ENCODE results near the gene MAPT.

The MAPT gene

DNA sequence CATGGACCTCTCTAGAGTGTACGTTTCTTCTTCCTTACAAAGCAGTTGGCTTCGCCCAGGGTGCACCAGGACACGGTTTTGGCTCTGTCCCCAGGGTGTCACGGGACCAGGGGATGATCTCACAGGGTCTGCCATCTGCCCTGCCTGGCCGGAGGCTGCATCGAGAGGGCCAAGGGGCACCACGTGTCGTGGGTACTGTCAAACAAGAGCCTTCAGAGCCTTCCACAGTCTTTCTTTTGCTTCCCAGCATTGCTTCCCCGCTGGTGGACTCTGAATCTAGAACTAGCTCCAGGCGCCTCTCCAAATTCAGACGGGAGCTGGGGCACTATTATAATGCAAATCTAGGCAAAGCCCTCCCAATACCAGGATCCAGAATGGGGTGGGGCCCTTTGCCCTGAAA is 47.9 kb downstream of the MAPT start:
- no peak overlapping the region for H3K4me2 ChIP-seq (ENCODE audit: low read depth, low read length)
- no peaks in the 10 kb centered on the region for H3K9me3 ChIP-seq (replicated peaks; ENCODE audit: insufficient read depth, low read length)
- H3K27me3 ChIP-seq (replicated peaks; ENCODE audit: insufficient read depth, low read length), result no peaks in the 10 kb centered on the region
- no peaks in the 10 kb centered on the region for H3K79me2 ChIP-seq (ENCODE audit: low read length)
- no peak overlapping the region for H3K27ac ChIP-seq (ENCODE audit: low read length)
- H3F3A ChIP-seq (ENCODE audit: insufficient read depth, low read length), result no peaks in the 10 kb centered on the region
- H3K4me1 ChIP-seq (ENCODE audit: low read length), result no peaks in the 10 kb centered on the region
- no peaks in the 10 kb centered on the region for H4K20me1 ChIP-seq (ENCODE audit: insufficient read depth, low read length)
- no peak overlapping the region for H3K4me3 ChIP-seq (ENCODE audit: low read length)
- H3K36me3 ChIP-seq (replicated peaks; ENCODE audit: insufficient read depth, low read length), result no peaks in the 10 kb centered on the region
- H3K9me2 ChIP-seq (replicated peaks; ENCODE audit: insufficient read depth, low read length), result no peaks in the 10 kb centered on the region
- no peak overlapping the region for H3K9ac ChIP-seq (ENCODE audit: low read length)
- H2AFZ ChIP-seq (ENCODE audit: low read length), result no peak overlapping the region
- TF ChIP-seq EZH2phosphoT487 (IDR thresholded peaks at IDR 0.05; ENCODE audit: low read length) (no peak), EZH2 (optimal IDR thresholded peaks at IDR 0.05; ENCODE audit: low read depth, low read length) (no peak)
- TF ChIP-seq, protein P1, sequence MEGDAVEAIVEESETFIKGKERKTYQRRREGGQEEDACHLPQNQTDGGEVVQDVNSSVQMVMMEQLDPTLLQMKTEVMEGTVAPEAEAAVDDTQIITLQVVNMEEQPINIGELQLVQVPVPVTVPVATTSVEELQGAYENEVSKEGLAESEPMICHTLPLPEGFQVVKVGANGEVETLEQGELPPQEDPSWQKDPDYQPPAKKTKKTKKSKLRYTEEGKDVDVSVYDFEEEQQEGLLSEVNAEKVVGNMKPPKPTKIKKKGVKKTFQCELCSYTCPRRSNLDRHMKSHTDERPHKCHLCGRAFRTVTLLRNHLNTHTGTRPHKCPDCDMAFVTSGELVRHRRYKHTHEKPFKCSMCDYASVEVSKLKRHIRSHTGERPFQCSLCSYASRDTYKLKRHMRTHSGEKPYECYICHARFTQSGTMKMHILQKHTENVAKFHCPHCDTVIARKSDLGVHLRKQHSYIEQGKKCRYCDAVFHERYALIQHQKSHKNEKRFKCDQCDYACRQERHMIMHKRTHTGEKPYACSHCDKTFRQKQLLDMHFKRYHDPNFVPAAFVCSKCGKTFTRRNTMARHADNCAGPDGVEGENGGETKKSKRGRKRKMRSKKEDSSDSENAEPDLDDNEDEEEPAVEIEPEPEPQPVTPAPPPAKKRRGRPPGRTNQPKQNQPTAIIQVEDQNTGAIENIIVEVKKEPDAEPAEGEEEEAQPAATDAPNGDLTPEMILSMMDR (IDR thresholded peaks at IDR 0.05; ENCODE audit: low read length), result no peak
- DNase-seq, result no peak

DNA sequence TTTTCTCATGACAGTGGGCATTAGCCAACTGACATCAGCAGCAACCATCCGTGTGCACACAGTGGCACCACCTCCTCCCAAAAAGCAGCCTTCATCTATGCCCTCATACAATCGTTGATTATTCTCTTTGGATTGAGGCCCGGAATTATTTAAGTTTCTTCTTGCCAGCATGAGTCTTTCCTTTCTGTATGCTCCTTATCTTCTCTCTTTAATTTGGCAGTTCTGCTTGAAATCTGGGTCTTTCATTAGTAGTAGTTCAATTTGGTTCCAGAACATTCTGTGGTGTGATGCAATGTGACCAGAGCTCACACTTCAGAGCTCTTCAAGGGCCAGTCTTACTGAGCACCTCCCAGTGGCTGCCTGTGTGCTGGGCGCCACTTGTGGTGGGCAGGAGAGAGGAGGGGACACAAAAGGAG is 52.5 kb downstream of the MAPT start:
- no peak for TF ChIP-seq EZH2 (optimal IDR thresholded peaks at IDR 0.05; ENCODE audit: low read depth, low read length)
- TF ChIP-seq, protein P1 (IDR thresholded peaks at IDR 0.05; ENCODE audit: low read length), result no peak
- no peak for TF ChIP-seq EZH2phosphoT487 (IDR thresholded peaks at IDR 0.05; ENCODE audit: low read length)
- no peaks in the 10 kb centered on the region for H3K79me2 ChIP-seq (ENCODE audit: low read length)
- no peak overlapping the region for H2AFZ ChIP-seq (ENCODE audit: low read length)
- H3K9me3 ChIP-seq (replicated peaks; ENCODE audit: insufficient read depth, low read length), result no peaks in the 10 kb centered on the region
- 0 out of 2 replicates have a peak, but pooled peaks cover 4% of the 10 kb centered on the region for H3K4me1 ChIP-seq (ENCODE audit: low read length)
- H3K4me3 ChIP-seq (ENCODE audit: low read length), result no peak overlapping the region
- no peaks in the 10 kb centered on the region for H3K9me2 ChIP-seq (replicated peaks; ENCODE audit: insufficient read depth, low read length)
- H3K27me3 ChIP-seq (replicated peaks; ENCODE audit: insufficient read depth, low read length), result peaks cover 3% of the 10 kb centered on the region; the same call in 1 of the 2 replicates
- no peak overlapping the region for H3K4me2 ChIP-seq (ENCODE audit: low read depth, low read length)
- H3K36me3 ChIP-seq (replicated peaks; ENCODE audit: insufficient read depth, low read length), result no peaks in the 10 kb centered on the region
- H3F3A ChIP-seq (ENCODE audit: insufficient read depth, low read length), result no peaks in the 10 kb centered on the region
- no peak overlapping the region for H3K27ac ChIP-seq (ENCODE audit: low read length)
- H3K9ac ChIP-seq (ENCODE audit: low read length), result no peak overlapping the region
- DNase-seq, result no peak
- no peaks in the 10 kb centered on the region for H4K20me1 ChIP-seq (ENCODE audit: insufficient read depth, low read length)

DNA sequence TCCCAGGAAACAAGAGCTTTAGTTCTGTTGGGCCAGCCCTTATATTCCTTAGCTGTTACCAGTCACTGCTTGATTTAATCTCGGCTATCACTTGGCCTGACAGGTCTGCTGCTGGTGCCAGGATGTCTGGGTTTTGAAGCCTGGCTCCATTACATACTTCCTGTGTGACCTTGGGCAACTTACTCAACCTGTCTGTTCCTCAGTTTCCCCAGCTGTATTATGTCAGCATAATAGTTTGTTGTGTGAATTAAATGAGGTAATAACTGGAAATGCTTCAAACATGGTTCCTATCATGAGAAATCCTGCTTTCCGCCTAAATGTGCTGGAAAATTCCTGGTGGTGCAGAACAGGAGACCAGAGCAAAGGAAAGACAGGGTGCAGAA is 54.1 kb downstream of the MAPT start:
- DNase-seq, result no peak
- peak overlapping the region; percentile 41; the same call in 1 of the 2 replicates for H3K4me3 ChIP-seq (ENCODE audit: low read length)

More for the DNA sequence above, 54.1 kb downstream of the MAPT start:
- TF ChIP-seq, protein P1 (IDR thresholded peaks at IDR 0.05; ENCODE audit: low read length), result no peak
- TF ChIP-seq EZH2 (optimal IDR thresholded peaks at IDR 0.05; ENCODE audit: low read depth, low read length), result no peak
- no peak for TF ChIP-seq EZH2phosphoT487 (IDR thresholded peaks at IDR 0.05; ENCODE audit: low read length)
- 0 out of 2 replicates have a peak, but pooled peaks cover 4% of the 10 kb centered on the region for H3K4me1 ChIP-seq (ENCODE audit: low read length)
- H3K9ac ChIP-seq (ENCODE audit: low read length), result peak overlapping the region; percentile 24; the same call in 1 of the 2 replicates
- H4K20me1 ChIP-seq (ENCODE audit: insufficient read depth, low read length), result no peaks in the 10 kb centered on the region
- peaks cover 3% of the 10 kb centered on the region; the same call in 1 of the 2 replicates for H3K27me3 ChIP-seq (replicated peaks; ENCODE audit: insufficient read depth, low read length)
- H3K27ac ChIP-seq (ENCODE audit: low read length), result no peak overlapping the region
- no peaks in the 10 kb centered on the region for H3K36me3 ChIP-seq (replicated peaks; ENCODE audit: insufficient read depth, low read length)
- peak overlapping the region; percentile 66 for H2AFZ ChIP-seq (ENCODE audit: low read length)
- H3K4me2 ChIP-seq (ENCODE audit: low read depth, low read length), result peak overlapping the region; percentile 84
- H3K79me2 ChIP-seq (ENCODE audit: low read length), result no peaks in the 10 kb centered on the region
- H3K9me2 ChIP-seq (replicated peaks; ENCODE audit: insufficient read depth, low read length), result no peaks in the 10 kb centered on the region
- no peaks in the 10 kb centered on the region for H3F3A ChIP-seq (ENCODE audit: insufficient read depth, low read length)
- H3K9me3 ChIP-seq (replicated peaks; ENCODE audit: insufficient read depth, low read length), result no peaks in the 10 kb centered on the region
